AG04450 (cell line): ENCODE measurements around the gene PPP1R3A. TPM values are rescaled to one million over a fixed set of nuclear protein-coding genes. Genes with fewer than 3 reads are reported as not detected.
"Not testable (repeated sequence)": the region's sequence is repeated elsewhere in the genome, so short reads cannot be mapped to it uniquely, and the experiment has no call there.

Experiments used
- CTCF ChIA-PET: fragments of 300-600, 350-600 bp; formaldehyde crosslinking; extraction: SDS; loops from one replicate; lab custom pipeline; 2022; ENCODE audit warnings: antibody characterized with exemption, inconsistent platforms; lab: Charles Lee
- POLR2A ChIA-PET: fragments of 350-600 bp; formaldehyde crosslinking; extraction: SDS; loops from one replicate; lab custom pipeline; 2021; ENCODE audit warnings: antibody characterized with exemption, inconsistent platforms; lab: Yijun Ruan, JAX
- DNase-seq: peaks from one replicate; pipeline ENCODE4 v3.0.0-alpha.2; 2011; ENCODE audit warnings: low read depth, low spot score
- H3K27ac ChIP-seq: one replicate; pipeline ENCODE4 v1.5.1; 2012; ENCODE audit warnings: low read depth, low read length, control low read depth
- H3K27me3 ChIP-seq: one replicate; pipeline ENCODE4 v1.6.0; 2012; ENCODE audit warnings: low read length; ENCODE audit not compliant: control insufficient read depth, insufficient read depth
- H3K4me3 ChIP-seq: 2 replicates; pipeline ENCODE4 v1.5.1; 2011; ENCODE audit warnings: mild to moderate bottlenecking, low read depth, low read length, control low read depth
- H3K9me3 ChIP-seq: 2 replicates; pipeline ENCODE4 v1.5.1; 2012; ENCODE audit warnings: low read length; ENCODE audit not compliant: control insufficient read depth, insufficient read depth
- polyA plus RNA-seq: library from polyadenylated mRNA; depleted of rRNA; stranded (reverse); fragments of >200 nt; gene quantifications from 2 replicates; pipeline ENCODE4 v1.2.3, GENCODE V29; 2011
- TF ChIP-seq, protein P1 (sequence below): IDR thresholded peaks from 2 replicates; pipeline ENCODE4 v1.5.1; 2011; ENCODE audit warnings: low read depth, low read length, control low read depth, inconsistent platforms

PPP1R3A gene
- polyA plus RNA-seq, 1 experiment: not detected

- Histone ChIP-seq H3K27ac (no peak overlapping the region), H3K4me3 (no peak overlapping the region), H3K9me3 (peaks cover 6% of the 10 kb centered on the region; the same call in 1 of the 2 replicates), H3K27me3 (no peaks in the 10 kb centered on the region)
- DNase-seq: no peak
- CTCF ChIA-PET: no interaction called here
- TF ChIP-seq, protein P1, sequence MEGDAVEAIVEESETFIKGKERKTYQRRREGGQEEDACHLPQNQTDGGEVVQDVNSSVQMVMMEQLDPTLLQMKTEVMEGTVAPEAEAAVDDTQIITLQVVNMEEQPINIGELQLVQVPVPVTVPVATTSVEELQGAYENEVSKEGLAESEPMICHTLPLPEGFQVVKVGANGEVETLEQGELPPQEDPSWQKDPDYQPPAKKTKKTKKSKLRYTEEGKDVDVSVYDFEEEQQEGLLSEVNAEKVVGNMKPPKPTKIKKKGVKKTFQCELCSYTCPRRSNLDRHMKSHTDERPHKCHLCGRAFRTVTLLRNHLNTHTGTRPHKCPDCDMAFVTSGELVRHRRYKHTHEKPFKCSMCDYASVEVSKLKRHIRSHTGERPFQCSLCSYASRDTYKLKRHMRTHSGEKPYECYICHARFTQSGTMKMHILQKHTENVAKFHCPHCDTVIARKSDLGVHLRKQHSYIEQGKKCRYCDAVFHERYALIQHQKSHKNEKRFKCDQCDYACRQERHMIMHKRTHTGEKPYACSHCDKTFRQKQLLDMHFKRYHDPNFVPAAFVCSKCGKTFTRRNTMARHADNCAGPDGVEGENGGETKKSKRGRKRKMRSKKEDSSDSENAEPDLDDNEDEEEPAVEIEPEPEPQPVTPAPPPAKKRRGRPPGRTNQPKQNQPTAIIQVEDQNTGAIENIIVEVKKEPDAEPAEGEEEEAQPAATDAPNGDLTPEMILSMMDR: no peak
- POLR2A ChIA-PET: no interaction called here
Observed at GRCh38 chr7:113953553-113953952, 34.7 kb upstream of the PPP1R3A start.

- Histone ChIP-seq H3K4me3 (no peak overlapping the region), H3K27ac (no peak overlapping the region), H3K27me3 (no peaks in the 10 kb centered on the region), H3K9me3 (no peaks in the 10 kb centered on the region)
- ChIA-PET POLR2A (no interaction called here), CTCF (no interaction called here)
- TF ChIP-seq, protein P1: no peak
- DNase-seq: no peak
Observed at GRCh38 chr7:113945018-113945938, 26.5 kb upstream of the PPP1R3A start.

GRCh38 chr7:113936982-113937381, 18.2 kb upstream of the PPP1R3A start:
- Histone ChIP-seq H3K9me3 (no peaks in the 10 kb centered on the region), H3K27me3 (no peaks in the 10 kb centered on the region), H3K27ac (no peak overlapping the region), H3K4me3 (no peak overlapping the region)
- POLR2A ChIA-PET: interaction anchor here (0.6 kb wide), 1 partner anchor 110 kb away, joined by 10 read pairs; no protein-coding TSS in a partner anchor
- DNase-seq: no peak
- TF ChIP-seq, protein P1: no peak
- CTCF ChIA-PET: no interaction called here

DNA sequence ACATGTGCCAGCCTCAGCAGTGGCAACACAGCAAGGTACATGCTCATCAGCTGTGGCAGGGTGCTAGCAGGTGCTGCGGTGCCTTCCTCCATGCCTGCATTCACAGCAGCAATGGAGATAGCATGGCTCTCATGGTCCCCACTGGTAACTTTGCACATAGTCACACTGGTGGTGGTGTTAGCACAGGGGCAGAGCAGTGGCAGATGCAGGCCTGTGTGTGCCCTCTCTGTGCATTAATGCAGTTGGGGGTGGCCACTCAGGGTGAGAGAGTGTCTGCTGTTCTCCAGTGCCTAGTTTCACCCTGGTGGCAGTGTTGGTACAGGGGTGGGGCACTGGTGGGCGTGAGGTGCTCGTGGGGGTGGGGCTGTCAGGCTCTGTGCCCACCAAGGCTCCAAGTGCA, 17.7 kb upstream of the PPP1R3A start:
- no peak overlapping the region for H3K4me3 ChIP-seq
- H3K27me3 ChIP-seq: no peaks in the 10 kb centered on the region
- DNase-seq: no peak
- TF ChIP-seq, protein P1: no peak
- CTCF ChIA-PET: no interaction called here
- no peaks in the 10 kb centered on the region for H3K9me3 ChIP-seq
- H3K27ac ChIP-seq: no peak overlapping the region
- POLR2A ChIA-PET: interaction anchor here (0.6 kb wide), 1 partner anchor 110 kb away, joined by 10 read pairs; no protein-coding TSS in a partner anchor

DNA sequence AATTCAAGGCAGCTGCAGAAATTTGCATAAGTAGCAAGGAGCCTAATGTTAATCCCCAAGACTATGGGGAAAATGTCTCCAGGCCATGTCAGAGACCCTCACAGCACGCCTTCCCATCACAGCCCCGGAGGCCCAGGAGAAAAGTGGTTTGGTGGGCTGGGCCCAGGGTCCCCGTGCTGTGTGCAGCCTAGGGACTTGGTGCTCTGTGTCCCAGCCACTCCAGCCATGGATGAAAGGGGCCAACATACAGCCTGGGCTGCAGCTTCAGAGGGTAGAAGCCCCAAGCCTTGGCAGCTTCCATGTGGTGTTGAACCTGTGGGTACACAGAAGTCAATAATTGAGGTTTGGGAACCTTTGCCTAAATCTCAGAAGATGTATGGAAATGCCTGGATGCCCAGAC, 10.6 kb upstream of the PPP1R3A start:
- DNase-seq, H3K27ac ChIP-seq, CTCF ChIA-PET, H3K4me3 ChIP-seq, POLR2A ChIA-PET, H3K9me3 ChIP-seq, H3K27me3 ChIP-seq: not testable (repeated sequence)
